Testis (tissue), 2 donors: ENCODE data around the gene MOSMO.

Experiments used
- CTCF ChIP-seq, 3 experiments: fragments of 450-650 bp in 2 of 3; fragments of 200-600 bp in 1 of 3; sonication (generic) in 1 of 3; IDR thresholded peaks; one replicate each; pipeline ENCODE4 v1.5.1; 2016 to 2019; ENCODE audit warnings: antibody characterized with exemption in 3 of 3, mild to moderate bottlenecking in 2 of 3, moderate library complexity in 1 of 3
- POLR2A ChIP-seq: fragments of 450-650 bp; IDR thresholded peaks from one replicate; pipeline ENCODE4 v1.6.1; 2017; ENCODE audit warnings: antibody characterized with exemption, mild to moderate bottlenecking, moderate library complexity

- TF ChIP-seq POLR2A = no peak
- no peak for TF ChIP-seq CTCF (IDR thresholded peaks at IDR 0.05)
Observed at GRCh38 chr16:22120440-22120839, 112.5 kb downstream of the MOSMO start.
